ENCODE data around the gene CACNA1C.
A peak's percentile ranks its signal among the peaks of the same experiment; 100 is the strongest.

The CACNA1C gene

GRCh38 chr12:2284857-2285256 lies 232.1 kb downstream of the CACNA1C start:
- DNase-seq: peak; percentile 75

GRCh38 chr12:2285462-2285861 lies 232.7 kb downstream of the CACNA1C start:
- DNase-seq: no peak

- no peak for DNase-seq
Observed at GRCh38 chr12:2286047-2286446, 233.3 kb downstream of the CACNA1C start.

GRCh38 chr12:2286461-2287131 lies 233.8 kb downstream of the CACNA1C start:
- DNase-seq: no peak

GRCh38 chr12:2287151-2287550 lies 234.4 kb downstream of the CACNA1C start:
- no peak for DNase-seq

GRCh38 chr12:2287589-2287988 lies 234.8 kb downstream of the CACNA1C start:
- DNase-seq: no peak

GRCh38 chr12:2288001-2288400 lies 235.2 kb downstream of the CACNA1C start:
- no peak for DNase-seq

GRCh38 chr12:2288471-2288870 lies 235.7 kb downstream of the CACNA1C start:
- DNase-seq: no peak

GRCh38 chr12:2288875-2289274 lies 236.1 kb downstream of the CACNA1C start:
- DNase-seq: no peak

- no peak for DNase-seq
Observed at GRCh38 chr12:2289525-2289924, 236.7 kb downstream of the CACNA1C start.

GRCh38 chr12:2290091-2290490 lies 237.3 kb downstream of the CACNA1C start:
- DNase-seq: no peak

GRCh38 chr12:2290516-2291065 lies 237.8 kb downstream of the CACNA1C start:
- DNase-seq: no peak

GRCh38 chr12:2291182-2291832 lies 238.5 kb downstream of the CACNA1C start:
- DNase-seq: peak; percentile 30

GRCh38 chr12:2291947-2292346 lies 239.2 kb downstream of the CACNA1C start:
- DNase-seq: no peak

- no peak for DNase-seq
Observed at GRCh38 chr12:2292560-2292959, 239.8 kb downstream of the CACNA1C start.

GRCh38 chr12:2294651-2295475 lies 242.1 kb downstream of the CACNA1C start:
- no peak for DNase-seq

GRCh38 chr12:2295941-2296461 lies 243.2 kb downstream of the CACNA1C start:
- no peak for DNase-seq

GRCh38 chr12:2297004-2297403 lies 244.2 kb downstream of the CACNA1C start:
- no peak for DNase-seq

GRCh38 chr12:2297658-2298057 lies 244.9 kb downstream of the CACNA1C start:
- DNase-seq: no peak

GRCh38 chr12:2298556-2299200 lies 245.9 kb downstream of the CACNA1C start:
- DNase-seq: no peak

GRCh38 chr12:2299206-2299605 lies 246.4 kb downstream of the CACNA1C start:
- DNase-seq: peak; percentile 30

GRCh38 chr12:2300168-2300567 lies 247.4 kb downstream of the CACNA1C start:
- DNase-seq: no peak

GRCh38 chr12:2300886-2301285 lies 248.1 kb downstream of the CACNA1C start:
- no peak for DNase-seq
